GM23338 (cell line): ENCODE data around the gene SACS.

Experiments used
- EZH2 ChIP-seq: fragments of 200-600 bp; sonication (generic); IDR thresholded peaks from one replicate; pipeline ENCODE4 v1.8.0; 2017; ENCODE audit warnings: antibody characterized with exemption, mild to moderate bottlenecking, low read depth; ENCODE audit not compliant: unreplicated experiment
- TF ChIP-seq, protein P1 (sequence below), 2 experiments: fragments of 200-600 bp in 1 of 2; sonication (generic) in 1 of 2; conservative IDR thresholded peaks; 2 replicates each; pipeline versions ENCODE4 v1.5.1 to v1.6.1; 2016 to 2017; ENCODE audit warnings: antibody characterized with exemption in 2 of 2, low read depth in 2 of 2, mild to moderate bottlenecking in 2 of 2, moderate library complexity in 1 of 2

DNA sequence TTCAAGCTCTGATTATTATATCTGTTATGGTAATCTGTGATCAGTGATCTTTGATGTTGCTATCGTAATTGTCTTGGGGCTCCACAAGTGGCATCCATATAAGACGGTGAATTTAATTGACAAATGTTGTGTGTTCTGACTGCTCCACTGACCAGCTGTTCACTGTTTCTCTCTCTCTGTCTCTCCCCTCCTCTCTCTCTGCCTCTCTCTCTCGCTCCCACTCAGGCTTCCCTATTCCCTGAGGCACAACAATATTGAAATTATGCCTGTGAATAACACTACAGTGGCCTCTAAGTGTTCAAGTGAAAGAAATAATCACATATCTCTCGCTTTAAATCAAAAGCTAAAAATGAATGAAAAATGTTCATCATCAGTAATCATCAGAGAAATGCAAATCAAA, 4.4 kb upstream of the SACS start:
- no peak for TF ChIP-seq EZH2
- TF ChIP-seq, protein P1, sequence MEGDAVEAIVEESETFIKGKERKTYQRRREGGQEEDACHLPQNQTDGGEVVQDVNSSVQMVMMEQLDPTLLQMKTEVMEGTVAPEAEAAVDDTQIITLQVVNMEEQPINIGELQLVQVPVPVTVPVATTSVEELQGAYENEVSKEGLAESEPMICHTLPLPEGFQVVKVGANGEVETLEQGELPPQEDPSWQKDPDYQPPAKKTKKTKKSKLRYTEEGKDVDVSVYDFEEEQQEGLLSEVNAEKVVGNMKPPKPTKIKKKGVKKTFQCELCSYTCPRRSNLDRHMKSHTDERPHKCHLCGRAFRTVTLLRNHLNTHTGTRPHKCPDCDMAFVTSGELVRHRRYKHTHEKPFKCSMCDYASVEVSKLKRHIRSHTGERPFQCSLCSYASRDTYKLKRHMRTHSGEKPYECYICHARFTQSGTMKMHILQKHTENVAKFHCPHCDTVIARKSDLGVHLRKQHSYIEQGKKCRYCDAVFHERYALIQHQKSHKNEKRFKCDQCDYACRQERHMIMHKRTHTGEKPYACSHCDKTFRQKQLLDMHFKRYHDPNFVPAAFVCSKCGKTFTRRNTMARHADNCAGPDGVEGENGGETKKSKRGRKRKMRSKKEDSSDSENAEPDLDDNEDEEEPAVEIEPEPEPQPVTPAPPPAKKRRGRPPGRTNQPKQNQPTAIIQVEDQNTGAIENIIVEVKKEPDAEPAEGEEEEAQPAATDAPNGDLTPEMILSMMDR (conservative IDR thresholded peaks at IDR 0.05; ENCODE audit: low read depth in 2 of 2) = no peak
